Measurements from ENCODE around the gene CCDC88C. TPM values are rescaled to one million over a fixed set of nuclear protein-coding genes. Genes with fewer than 3 reads are reported as not detected.

CCDC88C gene
- polyA plus RNA-seq, 1 donor (not counting 4 experiments of a cell fraction or from before 2014, with no cell fraction given): 2.4 TPM

GRCh38 chr14:91327250-91327595 lies 90.4 kb downstream of the CCDC88C start:
- Histone ChIP-seq H3K9me3 (ENCODE audit: control insufficient read depth, low read depth, low read length) (no peaks in the 10 kb centered on the region), H3K4me2 (ENCODE audit: control insufficient read depth, extremely low read depth, insufficient read depth, low read depth, low read length) (no peak overlapping the region), H3K27ac (ENCODE audit: control insufficient read depth, insufficient read depth, low read length) (no peak overlapping the region), H3K4me1 (ENCODE audit: control insufficient read depth, extremely low read depth, insufficient read depth, low read length) (no peaks in the 10 kb centered on the region), H3K4me3 (ENCODE audit: control insufficient read depth in 2 of 3, extremely low read depth in 1 of 3, insufficient read depth in 2 of 3, low read depth in 1 of 3, low read length in 3 of 3) (no peak overlapping the region), H3K79me2 (ENCODE audit: control insufficient read depth, insufficient read depth, low read length) (no peaks in the 10 kb centered on the region), H3K36me3 (ENCODE audit: control insufficient read depth in 2 of 2, extremely low read depth in 1 of 2, insufficient read depth in 2 of 2, low read length in 2 of 2) (no peaks in the 10 kb centered on the region), H3K9ac (ENCODE audit: control insufficient read depth, extremely low read depth, insufficient read depth, low read length) (no peak overlapping the region), H3K9me1 (ENCODE audit: control insufficient read depth, extremely low read depth, insufficient read depth, low read length) (no peaks in the 10 kb centered on the region), H4K20me1 (ENCODE audit: control insufficient read depth, extremely low read depth, insufficient read depth, low read length) (no peaks in the 10 kb centered on the region), H2AFZ (ENCODE audit: control insufficient read depth, low read length) (no peak overlapping the region), H3K27me3 (ENCODE audit: control insufficient read depth, extremely low read depth, insufficient read depth, low read length) (no peaks in the 10 kb centered on the region)
- dilution Hi-C loops (cut with MboI; ENCODE audit: extremely low pct_ligation_motif_present, low sequenced_read_pairs): no loop called here
- DNase-seq (ENCODE audit: low read depth, low spot score) (no peak), FAIRE-seq (no peak)
- no peak for TF ChIP-seq CTCF (optimal IDR thresholded peaks at IDR 0.05 in 1 of 3, IDR thresholded peaks at IDR 0.05 in 1 of 3, conservative IDR thresholded peaks at IDR 0.05 in 1 of 3; ENCODE audit: extremely low read depth in 1 of 3, insufficient read depth in 2 of 3, low read length in 3 of 3)
- no peak for TF ChIP-seq EZH2 (IDR thresholded peaks at IDR 0.05; ENCODE audit: low read length)

- no peaks in the 10 kb centered on the region for H3K36me3 ChIP-seq (ENCODE audit: control insufficient read depth in 2 of 2, extremely low read depth in 1 of 2, insufficient read depth in 2 of 2, low read length in 2 of 2)
- H4K20me1 ChIP-seq (ENCODE audit: control insufficient read depth, extremely low read depth, insufficient read depth, low read length): no peaks in the 10 kb centered on the region
- DNase-seq (ENCODE audit: low read depth, low spot score) (no peak), FAIRE-seq (no peak)
- H3K9ac ChIP-seq (ENCODE audit: control insufficient read depth, extremely low read depth, insufficient read depth, low read length): no peak overlapping the region
- H3K9me3 ChIP-seq (ENCODE audit: control insufficient read depth, low read depth, low read length): no peaks in the 10 kb centered on the region
- no peaks in the 10 kb centered on the region for H3K27me3 ChIP-seq (ENCODE audit: control insufficient read depth, extremely low read depth, insufficient read depth, low read length)
- no peaks in the 10 kb centered on the region for H3K79me2 ChIP-seq (ENCODE audit: control insufficient read depth, insufficient read depth, low read length)
- no peak overlapping the region for H3K4me3 ChIP-seq (ENCODE audit: control insufficient read depth in 2 of 3, extremely low read depth in 1 of 3, insufficient read depth in 2 of 3, low read depth in 1 of 3, low read length in 3 of 3)
- dilution Hi-C loops (cut with MboI; ENCODE audit: extremely low pct_ligation_motif_present, low sequenced_read_pairs): no loop called here
- no peak overlapping the region for H3K4me2 ChIP-seq (ENCODE audit: control insufficient read depth, extremely low read depth, insufficient read depth, low read depth, low read length)
- no peak overlapping the region for H3K27ac ChIP-seq (ENCODE audit: control insufficient read depth, insufficient read depth, low read length)
- H3K9me1 ChIP-seq (ENCODE audit: control insufficient read depth, extremely low read depth, insufficient read depth, low read length): no peaks in the 10 kb centered on the region
- no peak for TF ChIP-seq CTCF (optimal IDR thresholded peaks at IDR 0.05 in 1 of 3, IDR thresholded peaks at IDR 0.05 in 1 of 3, conservative IDR thresholded peaks at IDR 0.05 in 1 of 3; ENCODE audit: extremely low read depth in 1 of 3, insufficient read depth in 2 of 3, low read length in 3 of 3)
- no peak for TF ChIP-seq EZH2 (IDR thresholded peaks at IDR 0.05; ENCODE audit: low read length)
- H3K4me1 ChIP-seq (ENCODE audit: control insufficient read depth, extremely low read depth, insufficient read depth, low read length): no peaks in the 10 kb centered on the region
- H2AFZ ChIP-seq (ENCODE audit: control insufficient read depth, low read length): no peak overlapping the region
Measured at GRCh38 chr14:91326514-91327249, 90.9 kb downstream of the CCDC88C start.

Measured in keratinocyte (primary cell).